ENCODE results near the gene CDKAL1.
"Not testable (repeated sequence)": the region's sequence is repeated elsewhere in the genome, so short reads cannot be mapped to it uniquely, and the experiment has no call there.

DNA sequence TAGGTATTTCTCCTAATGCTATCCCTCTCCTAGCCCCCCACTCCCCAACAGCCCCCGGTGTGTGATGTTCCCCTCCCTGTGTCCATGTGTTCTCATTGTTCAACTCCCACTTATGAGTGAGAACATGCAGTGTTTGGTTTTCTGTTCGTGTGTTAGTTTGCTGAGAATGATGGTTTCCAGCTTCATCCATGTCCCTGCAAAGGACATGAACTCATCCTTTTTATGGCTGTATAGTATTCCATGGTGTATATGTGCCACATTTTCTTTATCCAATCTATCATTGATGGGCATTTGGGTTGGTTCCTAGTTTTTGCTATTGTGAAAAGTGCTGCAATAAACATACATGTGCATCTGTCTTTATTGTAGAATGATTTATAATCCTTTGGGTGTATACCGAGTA lies 56.2 kb downstream of the CDKAL1 start:
- TF ChIP-seq, protein P1, sequence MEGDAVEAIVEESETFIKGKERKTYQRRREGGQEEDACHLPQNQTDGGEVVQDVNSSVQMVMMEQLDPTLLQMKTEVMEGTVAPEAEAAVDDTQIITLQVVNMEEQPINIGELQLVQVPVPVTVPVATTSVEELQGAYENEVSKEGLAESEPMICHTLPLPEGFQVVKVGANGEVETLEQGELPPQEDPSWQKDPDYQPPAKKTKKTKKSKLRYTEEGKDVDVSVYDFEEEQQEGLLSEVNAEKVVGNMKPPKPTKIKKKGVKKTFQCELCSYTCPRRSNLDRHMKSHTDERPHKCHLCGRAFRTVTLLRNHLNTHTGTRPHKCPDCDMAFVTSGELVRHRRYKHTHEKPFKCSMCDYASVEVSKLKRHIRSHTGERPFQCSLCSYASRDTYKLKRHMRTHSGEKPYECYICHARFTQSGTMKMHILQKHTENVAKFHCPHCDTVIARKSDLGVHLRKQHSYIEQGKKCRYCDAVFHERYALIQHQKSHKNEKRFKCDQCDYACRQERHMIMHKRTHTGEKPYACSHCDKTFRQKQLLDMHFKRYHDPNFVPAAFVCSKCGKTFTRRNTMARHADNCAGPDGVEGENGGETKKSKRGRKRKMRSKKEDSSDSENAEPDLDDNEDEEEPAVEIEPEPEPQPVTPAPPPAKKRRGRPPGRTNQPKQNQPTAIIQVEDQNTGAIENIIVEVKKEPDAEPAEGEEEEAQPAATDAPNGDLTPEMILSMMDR (conservative IDR thresholded peaks at IDR 0.05), result not testable (repeated sequence)
- not testable (repeated sequence) for TF ChIP-seq EZH2 (IDR thresholded peaks at IDR 0.05; ENCODE audit: low read depth)
